ENCODE results near the gene TMEM82.

GRCh38 chr1:15768388-15768787, 26.1 kb downstream of the TMEM82 start:
- no peak for TF ChIP-seq CTCF (IDR thresholded peaks at IDR 0.05)
- TF ChIP-seq POLR2A (IDR thresholded peaks at IDR 0.05), result no peak

All from Peyer's patch (tissue), 4 donors.